PC-9 (cell line): ENCODE measurements around the gene HTATIP2. TPM values are rescaled to one million over a fixed set of nuclear protein-coding genes. Genes with fewer than 3 reads are reported as not detected.
A peak's percentile ranks its signal among the peaks of the same experiment; 100 is the strongest.
"Not testable (repeated sequence)": the region's sequence is repeated elsewhere in the genome, so short reads cannot be mapped to it uniquely, and the experiment has no call there.

Experiments
- BruUV-seq: library from RNA; stranded (reverse); fragments of 400-500 nt; replicated peaks from 2 replicates; lab custom pipeline; 2021; lab: Mats Ljungman, UMichigan
- CTCF ChIA-PET: fragments of 300-600 bp; sonication (Branson Sonifier 250); formaldehyde crosslinking; loops from one replicate; lab custom pipeline; 2022; ENCODE audit warnings: antibody characterized with exemption; lab: Charles Lee
- POLR2A ChIA-PET: fragments of 300-600 bp; sonication (Branson Sonifier 250); formaldehyde crosslinking; loops from one replicate; lab custom pipeline; 2022; ENCODE audit warnings: antibody characterized with exemption; ENCODE audit not compliant: unreplicated experiment; lab: Charles Lee
- DNase-seq, 2 experiments: peaks; one replicate each; pipeline versions ENCODE4 v3.0.0 to v3.0.0-alpha.2; 2015 to 2022; ENCODE audit warnings: mixed read lengths in 1 of 2
- H2AFZ ChIP-seq: fragments of 200-600 bp; sonication (generic); 2 replicates; pipeline ENCODE4 v1.8.1; 2017; ENCODE audit warnings: antibody characterized with exemption
- H3F3A ChIP-seq: fragments of 200-600 bp; sonication (generic); 2 replicates; pipeline ENCODE4 v1.8.1; 2017; ENCODE audit warnings: antibody characterized with exemption, mild to moderate bottlenecking, low read depth; ENCODE audit not compliant: insufficient read depth
- H3K27ac ChIP-seq: fragments of 200-600 bp; sonication (generic); 2 replicates; pipeline ENCODE4 v1.6.1; 2016; ENCODE audit warnings: mixed run types
- H3K27me3 ChIP-seq: fragments of 200-600 bp; sonication (generic); 2 replicates; pipeline ENCODE4 v1.6.1; 2016; ENCODE audit warnings: low read depth, mixed run types; ENCODE audit not compliant: insufficient read depth
- H3K36me3 ChIP-seq: fragments of 200-600 bp; sonication (generic); 2 replicates; pipeline ENCODE4 v1.6.1; 2016; ENCODE audit warnings: low read depth, mixed run types
- H3K4me1 ChIP-seq: fragments of 200-600 bp; sonication (generic); replicated peaks from 2 replicates; pipeline ENCODE4 v1.6.1; 2016; ENCODE audit warnings: mixed run types; ENCODE audit not compliant: insufficient read depth
- H3K4me2 ChIP-seq: fragments of 200-600 bp; sonication (generic); 2 replicates; pipeline ENCODE4 v1.6.1; 2017; ENCODE audit warnings: mixed run types
- H3K4me3 ChIP-seq: fragments of 200-600 bp; sonication (generic); 2 replicates; pipeline ENCODE4 v1.6.1; 2016; ENCODE audit warnings: mixed run types
- H3K79me2 ChIP-seq: fragments of 200-600 bp; sonication (generic); 2 replicates; pipeline ENCODE4 v1.6.1; 2017; ENCODE audit warnings: low read depth, mixed run types
- H3K9me2 ChIP-seq: fragments of 200-600 bp; sonication (generic); 2 replicates; pipeline ENCODE4 v1.8.1; 2017; ENCODE audit warnings: mild to moderate bottlenecking; ENCODE audit not compliant: insufficient read depth
- H3K9me3 ChIP-seq: fragments of 200-600 bp; sonication (generic); 2 replicates; pipeline ENCODE4 v1.8.1; 2016; ENCODE audit warnings: low read depth; ENCODE audit not compliant: insufficient read depth
- H4K20me1 ChIP-seq: fragments of 200-600 bp; sonication (generic); 2 replicates; pipeline ENCODE4 v1.8.1; 2017; ENCODE audit not compliant: insufficient read depth
- EZH2 ChIP-seq: fragments of 200-600 bp; sonication (generic); IDR thresholded peaks from 2 replicates; pipeline ENCODE4 v1.8.0; 2017; ENCODE audit warnings: antibody characterized with exemption, low read depth
- intact Hi-C: fragments of 100-400 bp; cut with micrococcal nuclease; formaldehyde crosslinking; loops from one replicate; pipeline ENCODE4 v1.10.0; 2022; ENCODE audit not compliant: unreplicated experiment
- total RNA-seq: library from RNA; stranded (reverse); gene quantifications from 2 replicates; pipeline ENCODE4 v1.2.3, GENCODE V29; 2021
- TF ChIP-seq, protein P1 (sequence below): fragments of 200-600 bp; sonication (generic); conservative IDR thresholded peaks from 2 replicates; pipeline ENCODE4 v1.6.1; 2017; ENCODE audit warnings: mixed run types, antibody characterized with exemption, mild to moderate bottlenecking, moderate library complexity

HTATIP2 gene
- total RNA-seq, 1 experiment from 2014 or later, result 180 TPM

DNA sequence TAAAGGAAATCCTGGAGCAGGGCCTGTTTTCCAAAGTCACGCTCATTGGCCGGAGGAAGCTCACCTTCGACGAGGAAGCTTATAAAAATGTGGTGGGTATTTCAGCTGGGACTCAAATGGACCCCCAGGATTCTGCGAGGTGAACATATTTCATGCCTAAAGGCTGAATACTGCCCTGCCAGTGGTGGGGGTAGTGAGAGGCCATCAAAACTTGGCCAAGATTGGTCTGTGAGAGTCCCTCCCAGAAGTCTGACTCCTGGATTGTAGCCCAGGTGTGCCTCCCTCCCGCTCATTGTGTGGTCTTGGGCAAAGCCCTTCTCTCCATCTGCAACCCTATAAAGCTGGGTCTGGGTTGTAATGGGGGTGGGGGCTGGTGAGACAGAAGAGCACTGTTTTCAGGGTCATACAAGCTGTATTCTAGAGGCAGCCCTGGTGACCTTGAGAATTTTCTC lies 853 bp downstream of the HTATIP2 start:
- Histone ChIP-seq H3K4me1 (peaks cover 46% of the 10 kb centered on the region), H3K9me3 (no peaks in the 10 kb centered on the region), H3K79me2 (peaks cover 39% of the 10 kb centered on the region), H3K9me2 (no peaks in the 10 kb centered on the region), H3K36me3 (no peaks in the 10 kb centered on the region; the same call in 1 of the 2 replicates), H3K4me2 (peak overlapping the region; percentile 90), H3K4me3 (peak overlapping the region; percentile 76), H4K20me1 (no peaks in the 10 kb centered on the region), H3F3A (peaks cover 21% of the 10 kb centered on the region), H3K27me3 (no peaks in the 10 kb centered on the region), H2AFZ (peak overlapping the region; percentile 86), H3K27ac (peak overlapping the region; percentile 86)
- CTCF ChIA-PET, result no interaction called here
- TF ChIP-seq, protein P1, sequence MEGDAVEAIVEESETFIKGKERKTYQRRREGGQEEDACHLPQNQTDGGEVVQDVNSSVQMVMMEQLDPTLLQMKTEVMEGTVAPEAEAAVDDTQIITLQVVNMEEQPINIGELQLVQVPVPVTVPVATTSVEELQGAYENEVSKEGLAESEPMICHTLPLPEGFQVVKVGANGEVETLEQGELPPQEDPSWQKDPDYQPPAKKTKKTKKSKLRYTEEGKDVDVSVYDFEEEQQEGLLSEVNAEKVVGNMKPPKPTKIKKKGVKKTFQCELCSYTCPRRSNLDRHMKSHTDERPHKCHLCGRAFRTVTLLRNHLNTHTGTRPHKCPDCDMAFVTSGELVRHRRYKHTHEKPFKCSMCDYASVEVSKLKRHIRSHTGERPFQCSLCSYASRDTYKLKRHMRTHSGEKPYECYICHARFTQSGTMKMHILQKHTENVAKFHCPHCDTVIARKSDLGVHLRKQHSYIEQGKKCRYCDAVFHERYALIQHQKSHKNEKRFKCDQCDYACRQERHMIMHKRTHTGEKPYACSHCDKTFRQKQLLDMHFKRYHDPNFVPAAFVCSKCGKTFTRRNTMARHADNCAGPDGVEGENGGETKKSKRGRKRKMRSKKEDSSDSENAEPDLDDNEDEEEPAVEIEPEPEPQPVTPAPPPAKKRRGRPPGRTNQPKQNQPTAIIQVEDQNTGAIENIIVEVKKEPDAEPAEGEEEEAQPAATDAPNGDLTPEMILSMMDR, result no peak
- TF ChIP-seq EZH2, result no peak
- intact Hi-C loops, result loop anchor here (10.0 kb wide), 1 partner anchor 330 kb away; no protein-coding TSS in a partner anchor
- POLR2A ChIA-PET, result no interaction called here
- peak in 1 of 2 experiments; percentile 27 for DNase-seq
- TSS peak; percentile 48 for BruUV-seq

DNA sequence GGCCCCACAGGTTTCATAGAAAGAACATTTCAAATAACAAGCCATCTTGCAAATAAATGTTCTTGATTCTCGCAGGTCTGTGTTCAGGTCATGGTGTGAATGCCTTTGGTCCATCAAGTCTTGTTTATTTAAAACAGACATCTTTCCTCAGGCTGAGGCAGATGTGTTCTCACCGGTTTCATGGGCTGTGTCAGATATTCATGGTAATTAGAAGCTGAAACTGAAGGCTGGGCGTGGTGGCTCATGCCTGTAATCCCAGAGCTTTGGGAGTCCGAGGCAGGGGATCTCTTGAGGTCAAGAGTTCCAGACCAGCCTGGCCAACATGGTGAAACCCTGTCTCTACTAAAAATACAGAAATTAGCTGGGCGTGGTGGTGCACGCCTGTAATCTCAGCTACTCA lies 2.0 kb downstream of the HTATIP2 start:
- H3K27me3 ChIP-seq, H3K9me3 ChIP-seq, POLR2A ChIA-PET, CTCF ChIA-PET, BruUV-seq, H4K20me1 ChIP-seq, H3K27ac ChIP-seq, H2AFZ ChIP-seq, DNase-seq, H3K9me2 ChIP-seq, H3K36me3 ChIP-seq: not testable (repeated sequence)
- peaks cover 50% of the 10 kb centered on the region for H3K79me2 ChIP-seq
- peaks cover 21% of the 10 kb centered on the region for H3F3A ChIP-seq
- intact Hi-C loops, result loop anchor here (10.0 kb wide), 1 partner anchor 331 kb away; no protein-coding TSS in a partner anchor
- peaks cover 54% of the 10 kb centered on the region for H3K4me1 ChIP-seq
- peak overlapping the region; percentile 90 for H3K4me2 ChIP-seq
- H3K4me3 ChIP-seq, result peak overlapping the region; percentile 76; the same call in 1 of the 2 replicates

DNA sequence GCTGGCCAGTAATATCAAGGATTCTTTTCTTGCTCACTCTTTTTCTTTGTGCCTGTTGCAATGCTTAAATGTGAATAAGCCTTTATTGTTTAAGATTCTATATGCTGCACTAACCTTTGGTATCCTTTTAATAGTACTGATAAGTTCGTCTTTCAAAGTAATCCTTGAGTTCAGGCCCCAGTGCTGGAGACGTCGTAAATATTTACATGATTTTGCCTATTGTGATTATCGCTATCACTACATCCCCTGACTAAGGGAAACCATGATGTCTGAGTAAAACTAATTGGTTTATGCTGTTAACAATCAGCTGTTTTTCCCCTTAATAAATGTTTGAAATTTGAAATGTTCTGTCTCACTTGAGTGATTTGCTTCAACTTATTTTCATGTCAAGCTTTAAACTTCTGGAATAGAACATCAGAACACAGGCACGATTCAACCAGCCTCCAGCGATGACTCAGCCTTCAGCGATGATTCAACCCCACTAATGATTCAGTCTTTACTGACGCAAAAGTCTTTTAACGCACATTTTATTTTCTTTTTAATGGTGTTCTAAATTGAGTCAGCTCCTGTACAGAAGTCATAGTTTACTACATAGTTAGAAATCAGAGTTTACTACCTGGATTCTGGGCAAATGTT lies 3.9 kb downstream of the HTATIP2 start:
- peaks cover 54% of the 10 kb centered on the region for H3K4me1 ChIP-seq
- peak overlapping the region; percentile 80 for H3K27ac ChIP-seq
- no peaks in the 10 kb centered on the region for H3K9me3 ChIP-seq
- H3K36me3 ChIP-seq, result peaks cover 9% of the 10 kb centered on the region
- H3K4me3 ChIP-seq, result peak overlapping the region; percentile 38; the same call in 1 of the 2 replicates
- H3F3A ChIP-seq, result peaks cover 21% of the 10 kb centered on the region
- H3K79me2 ChIP-seq, result peaks cover 51% of the 10 kb centered on the region
- TF ChIP-seq, protein P1, result no peak
- no peak for TF ChIP-seq EZH2
- ChIA-PET CTCF (no interaction called here), POLR2A (interaction anchor here (0.6 kb wide), 1 partner anchor 11 kb away, joined by 5 read pairs; no protein-coding TSS in a partner anchor)
- H3K27me3 ChIP-seq, result no peaks in the 10 kb centered on the region
- H2AFZ ChIP-seq, result no peak overlapping the region
- no peaks in the 10 kb centered on the region for H3K9me2 ChIP-seq
- DNase-seq, result peak; percentile 50 to 70
- intact Hi-C loops, result loop anchor here (1.0 to 10.0 kb wide), 2 partner anchors 20 to 333 kb away; partner anchors contain the start of gene PRMT3
- no peaks in the 10 kb centered on the region for H4K20me1 ChIP-seq
- BruUV-seq, result no TSS peak
- peak overlapping the region; percentile 71 for H3K4me2 ChIP-seq
